Trophoblast cell (in vitro differentiated cells and primary cell): Measurements from ENCODE around the gene VAT1L.

Experiments used
- DNase-seq, 2 donors: peaks; one replicate each; pipeline ENCODE4 v3.0.0-alpha.2; 2016
- H2AFZ ChIP-seq: 2 replicates; pipeline ENCODE4 v1.6.1; 2013; ENCODE audit warnings: low read length, moderate library complexity, mild to moderate bottlenecking; ENCODE audit not compliant: insufficient read depth, poor library complexity
- H2AK5ac ChIP-seq: 2 replicates; pipeline ENCODE4 v1.6.1; 2013; ENCODE audit warnings: mild to moderate bottlenecking, low read length
- H2BK120ac ChIP-seq: 2 replicates; pipeline ENCODE4 v1.6.1; 2013; ENCODE audit warnings: low read length, mild to moderate bottlenecking, moderate library complexity; ENCODE audit not compliant: insufficient read depth, poor library complexity
- H2BK12ac ChIP-seq: 2 replicates; pipeline ENCODE4 v1.6.1; 2013; ENCODE audit warnings: mild to moderate bottlenecking, low read length, moderate library complexity
- H2BK5ac ChIP-seq: 2 replicates; pipeline ENCODE4 v1.6.1; 2013; ENCODE audit warnings: low read length, low read depth, moderate library complexity, mild to moderate bottlenecking; ENCODE audit not compliant: poor library complexity
- H3K14ac ChIP-seq: 2 replicates; pipeline ENCODE4 v1.6.1; 2013; ENCODE audit warnings: mild to moderate bottlenecking, low read length
- H3K18ac ChIP-seq: 2 replicates; pipeline ENCODE4 v1.6.1; 2013; ENCODE audit warnings: mild to moderate bottlenecking, low read length
- H3K23ac ChIP-seq: 2 replicates; pipeline ENCODE4 v1.6.1; 2013; ENCODE audit warnings: low read length
- H3K27ac ChIP-seq: 2 replicates; pipeline ENCODE4 v1.5.1; 2013; ENCODE audit warnings: low read depth, mild to moderate bottlenecking, inconsistent platforms, low read length, moderate library complexity
- H3K27me3 ChIP-seq: 2 replicates; pipeline ENCODE4 v1.6.1; 2013; ENCODE audit warnings: inconsistent platforms, mild to moderate bottlenecking, low read length, moderate library complexity; ENCODE audit not compliant: insufficient read depth
- H3K36me3 ChIP-seq, 2 experiments: 1 replicate in 1 of 2; 2 replicates in 1 of 2; pipeline ENCODE4 v1.6.1; 2013; ENCODE audit warnings: low read length in 2 of 2, mild to moderate bottlenecking in 2 of 2, moderate library complexity in 1 of 2; ENCODE audit not compliant: insufficient read depth in 2 of 2, control insufficient read depth in 1 of 2
- H3K4ac ChIP-seq: 2 replicates; pipeline ENCODE4 v1.6.1; 2013; ENCODE audit warnings: low read depth, mild to moderate bottlenecking, low read length, moderate library complexity
- H3K4me1 ChIP-seq, 2 experiments: 1 replicate in 1 of 2; 2 replicates in 1 of 2; pipeline ENCODE4 v1.6.1; 2013; ENCODE audit warnings: low read length in 2 of 2, mild to moderate bottlenecking in 2 of 2, moderate library complexity in 1 of 2; ENCODE audit not compliant: insufficient read depth in 2 of 2, control insufficient read depth in 1 of 2
- H3K4me2 ChIP-seq: 2 replicates; pipeline ENCODE4 v1.6.1; 2013; ENCODE audit warnings: inconsistent platforms, mild to moderate bottlenecking, low read length, moderate library complexity
- H3K4me3 ChIP-seq: 2 replicates; pipeline ENCODE4 v1.5.1; 2013; ENCODE audit warnings: mild to moderate bottlenecking, low read depth, low read length, inconsistent platforms
- H3K79me1 ChIP-seq: one replicate; pipeline ENCODE4 v1.6.1; 2013; ENCODE audit warnings: low read length
- H3K79me2 ChIP-seq: 2 replicates; pipeline ENCODE4 v1.6.1; 2013; ENCODE audit warnings: low read length, mild to moderate bottlenecking; ENCODE audit not compliant: control insufficient read depth, insufficient read depth, poor library complexity
- H3K9ac ChIP-seq: 2 replicates; pipeline ENCODE4 v1.6.1; 2013; ENCODE audit warnings: mild to moderate bottlenecking, low read length
- H3K9me3 ChIP-seq: 2 replicates; pipeline ENCODE4 v1.6.1; 2013; ENCODE audit warnings: low read depth, mild to moderate bottlenecking, control low read depth, inconsistent platforms, low read length; ENCODE audit not compliant: insufficient read depth
- H4K12ac ChIP-seq: 2 replicates; pipeline ENCODE4 v1.6.1; 2013; ENCODE audit warnings: low read depth, mild to moderate bottlenecking, low read length, moderate library complexity
- H4K8ac ChIP-seq: 2 replicates; pipeline ENCODE4 v1.6.1; 2013; ENCODE audit warnings: low read depth, mild to moderate bottlenecking, low read length, moderate library complexity
- H4K91ac ChIP-seq: one replicate; pipeline ENCODE4 v1.6.1; 2013; ENCODE audit warnings: low read depth, mild to moderate bottlenecking, low read length, moderate library complexity
- WGBS: extraction: QIAGEN DNeasy Blood & Tissue Kit; methylation state at CpG from one replicate; pipeline ENCODE4 v1.1.7; 2013; ENCODE audit warnings: missing lambda C conversion rate; ENCODE audit not compliant: insufficient read length, insufficient coverage; ENCODE audit errors: extremely low coverage; 5-methylcytosine and 5-hydroxymethylcytosine counted together

VAT1L gene

DNA sequence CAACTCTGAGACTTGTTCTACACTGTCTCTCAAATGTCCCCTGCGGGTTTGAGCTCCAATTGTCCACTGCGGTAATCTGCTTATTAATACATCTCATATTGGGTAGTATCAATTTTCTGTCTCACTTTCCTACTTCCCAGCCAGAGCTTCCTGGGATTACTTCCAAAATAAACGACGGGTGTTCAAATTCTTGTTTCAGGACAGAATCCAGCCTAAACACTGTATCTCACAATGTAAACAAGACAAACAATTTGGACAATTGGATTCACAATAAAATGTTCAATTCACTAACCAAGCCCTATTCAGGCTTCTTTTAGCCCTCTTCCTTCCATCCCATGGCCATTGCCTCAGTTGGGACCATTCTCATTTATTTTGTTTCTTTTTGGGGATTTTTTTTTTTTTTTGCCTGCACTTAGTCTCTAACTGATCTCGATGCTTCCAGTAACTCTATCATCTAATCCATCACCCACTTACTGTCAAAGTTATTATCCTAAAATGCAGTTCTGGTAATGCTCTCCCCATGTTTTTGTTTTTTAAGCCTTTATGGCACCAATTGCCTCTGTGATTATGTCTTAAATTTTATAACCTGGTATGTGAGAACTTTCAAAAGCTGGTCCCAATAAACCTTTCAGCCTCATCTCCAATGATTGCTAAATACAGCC is 2.0 kb upstream of the VAT1L start:
- H3K4me1 ChIP-seq: peaks cover 10% of the 10 kb centered on the region in 2 experiments
- peaks cover 20% of the 10 kb centered on the region for H3K27me3 ChIP-seq
- no peak overlapping the region for H2BK120ac ChIP-seq
- no peak overlapping the region for H4K8ac ChIP-seq
- no peak overlapping the region for H3K4me2 ChIP-seq
- H3K79me2 ChIP-seq: no peaks in the 10 kb centered on the region
- no peak overlapping the region for H3K23ac ChIP-seq
- H2BK5ac ChIP-seq: no peak overlapping the region
- no peaks in the 10 kb centered on the region for H3K36me3 ChIP-seq
- no peak overlapping the region for H2AK5ac ChIP-seq
- WGBS: no CpG with 5 or more reads among the region's 5 CpGs
- H4K91ac ChIP-seq: no peak overlapping the region
- peaks cover 1% of the 10 kb centered on the region for H3K9me3 ChIP-seq
- no peaks in the 10 kb centered on the region for H3K79me1 ChIP-seq
- H4K12ac ChIP-seq: no peak overlapping the region
- no peak overlapping the region for H2BK12ac ChIP-seq
- no peak overlapping the region for H3K27ac ChIP-seq
- H3K18ac ChIP-seq: no peak overlapping the region
- no peak overlapping the region for H3K4me3 ChIP-seq
- no peak overlapping the region for H3K14ac ChIP-seq
- H2AFZ ChIP-seq: no peak overlapping the region
- H3K9ac ChIP-seq: no peak overlapping the region
- no peak overlapping the region for H3K4ac ChIP-seq
- DNase-seq: no peak

DNA sequence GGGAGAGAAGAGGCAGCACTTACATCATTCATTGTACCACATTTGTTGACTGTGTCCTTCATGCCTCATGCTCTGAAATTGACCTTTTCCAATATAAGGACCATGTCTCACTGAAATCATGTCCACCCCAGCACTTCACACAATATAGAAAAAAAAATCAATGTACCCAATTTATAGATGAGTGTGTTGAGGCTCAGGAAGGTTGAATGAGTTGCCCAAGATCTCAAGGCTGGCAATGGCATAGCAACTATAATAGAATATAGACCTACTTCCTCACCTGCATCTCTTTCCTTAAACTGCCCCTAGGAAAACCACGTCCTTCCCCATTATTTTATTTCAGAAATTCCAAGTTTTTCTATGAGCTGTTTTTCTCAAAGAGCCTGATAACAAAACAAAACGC is 912 bp upstream of the VAT1L start:
- no peak for DNase-seq
- no peak overlapping the region for H3K4me2 ChIP-seq
- H3K23ac ChIP-seq: no peak overlapping the region
- H3K79me1 ChIP-seq: no peaks in the 10 kb centered on the region
- H3K27me3 ChIP-seq: peaks cover 20% of the 10 kb centered on the region
- H2BK5ac ChIP-seq: no peak overlapping the region
- no peak overlapping the region for H3K27ac ChIP-seq
- H3K4ac ChIP-seq: no peak overlapping the region
- H4K8ac ChIP-seq: no peak overlapping the region
- H4K91ac ChIP-seq: no peak overlapping the region
- H2AK5ac ChIP-seq: no peak overlapping the region
- no CpG with 5 or more reads among the region's 2 CpGs for WGBS
- no peaks in the 10 kb centered on the region for H3K79me2 ChIP-seq
- H3K9ac ChIP-seq: no peak overlapping the region
- peaks cover 1% of the 10 kb centered on the region for H3K9me3 ChIP-seq
- no peaks in the 10 kb centered on the region for H3K36me3 ChIP-seq
- H3K18ac ChIP-seq: no peak overlapping the region
- no peak overlapping the region for H2BK12ac ChIP-seq
- no peak overlapping the region for H4K12ac ChIP-seq
- no peak overlapping the region for H3K14ac ChIP-seq
- no peak overlapping the region for H2AFZ ChIP-seq
- H3K4me1 ChIP-seq: peaks cover 10% of the 10 kb centered on the region in 2 experiments
- no peak overlapping the region for H3K4me3 ChIP-seq
- H2BK120ac ChIP-seq: no peak overlapping the region

DNA sequence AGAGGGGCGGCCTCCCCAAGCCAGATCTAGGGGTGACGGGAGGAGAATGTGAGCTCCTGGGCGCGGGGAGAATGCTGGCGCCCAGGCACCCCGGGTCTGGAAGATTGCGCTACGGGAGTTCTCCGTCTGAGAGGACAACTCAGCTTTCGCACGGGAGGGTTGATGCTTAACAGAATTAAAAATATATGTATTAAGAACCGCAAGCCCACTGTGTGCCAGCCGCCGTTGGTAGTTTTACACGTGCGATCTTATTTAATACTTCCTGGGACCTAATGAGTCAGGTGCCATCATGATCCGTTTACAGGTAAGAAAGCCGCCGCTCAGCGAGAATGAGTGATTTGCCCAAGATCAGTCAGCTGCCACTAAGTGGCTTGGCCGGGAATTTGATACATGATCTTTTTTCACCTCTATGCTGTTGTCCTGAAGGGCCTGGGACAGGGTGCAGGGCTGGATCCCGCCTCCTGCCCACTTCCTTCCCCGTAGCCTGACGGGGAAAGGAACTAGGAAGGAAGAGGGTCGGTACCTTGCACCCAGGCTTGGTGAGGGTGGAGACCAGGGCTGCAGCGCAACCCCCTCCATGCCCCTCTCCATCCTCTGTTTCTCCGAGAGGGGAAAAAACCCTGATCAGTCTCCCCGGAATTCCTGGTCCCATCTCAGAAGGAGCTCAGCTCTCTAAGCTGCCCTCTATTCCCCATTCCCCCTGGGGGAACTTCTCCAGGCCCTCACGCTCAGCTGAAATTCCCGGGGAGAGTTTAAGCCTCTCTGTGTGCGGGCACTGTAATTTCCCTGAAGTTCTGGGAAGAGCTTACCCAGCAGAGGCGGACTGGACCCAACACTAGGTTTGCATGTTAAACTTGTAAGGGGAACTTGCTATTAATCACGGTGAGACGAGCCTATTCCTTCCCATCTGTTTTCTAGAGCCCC is 983 bp downstream of the VAT1L start:
- H3K18ac ChIP-seq: no peak overlapping the region

DNA sequence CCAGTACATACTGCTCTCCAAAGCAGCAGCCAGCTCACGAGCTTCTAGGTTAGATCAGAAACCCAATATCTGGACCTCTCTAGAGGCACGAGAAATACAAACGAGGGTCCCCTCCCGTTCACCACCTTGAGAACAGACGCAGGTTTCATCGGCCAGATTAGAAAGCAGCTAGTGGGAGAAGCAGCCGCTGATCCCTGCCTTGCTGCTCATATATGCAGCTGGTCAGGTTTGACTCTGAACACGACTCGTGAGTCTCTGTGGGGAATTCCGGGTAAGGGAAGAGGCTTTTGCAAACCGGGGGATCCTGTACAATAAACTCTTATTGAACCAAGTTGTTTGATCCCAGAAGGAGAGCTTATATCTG is 1.6 kb downstream of the VAT1L start:
- Histone ChIP-seq H3K4me2 (no peak overlapping the region), H3K18ac (no peak overlapping the region), H4K8ac (no peak overlapping the region), H2BK5ac (no peak overlapping the region), H3K27ac (no peak overlapping the region), H3K4me3 (no peak overlapping the region), H2BK120ac (no peak overlapping the region), H4K91ac (no peak overlapping the region), H2AK5ac (no peak overlapping the region), H3K27me3 (peaks cover 20% of the 10 kb centered on the region), H3K14ac (no peak overlapping the region), H3K79me1 (no peaks in the 10 kb centered on the region), H3K4me1 (peaks cover 10% of the 10 kb centered on the region in 2 experiments), H3K9me3 (peaks cover 1% of the 10 kb centered on the region), H3K79me2 (no peaks in the 10 kb centered on the region), H3K36me3 (no peaks in the 10 kb centered on the region), H4K12ac (no peak overlapping the region), H3K4ac (no peak overlapping the region), H2AFZ (no peak overlapping the region), H3K9ac (no peak overlapping the region), H3K23ac (no peak overlapping the region), H2BK12ac (peak overlapping the region; percentile 17)
- DNase-seq: no peak
- WGBS: no CpG with 5 or more reads among the region's 11 CpGs

More for the DNA sequence above, 983 bp downstream of the VAT1L start:
- Histone ChIP-seq H3K4me2 (peak overlapping the region; percentile 91), H3K79me2 (no peaks in the 10 kb centered on the region), H3K27me3 (peaks cover 20% of the 10 kb centered on the region), H2BK5ac (no peak overlapping the region), H3K23ac (peak overlapping the region; percentile 69), H2AFZ (no peak overlapping the region), H3K4ac (no peak overlapping the region), H4K8ac (no peak overlapping the region), H2BK120ac (no peak overlapping the region), H3K9ac (no peak overlapping the region), H3K4me1 (peaks cover 10% of the 10 kb centered on the region in 2 experiments), H3K14ac (no peak overlapping the region), H3K27ac (no peak overlapping the region), H3K36me3 (no peaks in the 10 kb centered on the region), H3K79me1 (no peaks in the 10 kb centered on the region), H4K91ac (no peak overlapping the region), H2BK12ac (no peak overlapping the region), H3K4me3 (peak overlapping the region; percentile 75), H2AK5ac (no peak overlapping the region), H3K9me3 (peaks cover 1% of the 10 kb centered on the region), H4K12ac (no peak overlapping the region)
- WGBS: no CpG with 5 or more reads among the region's 34 CpGs
- no peak for DNase-seq
